Activated gamma-delta T cell (primary cell): ENCODE measurements around the gene CSAG2.

Experiments used
- DNase-seq: peaks from one replicate; lab custom pipeline; 2025; lab: John Stamatoyannopoulos, UW

Gene CSAG2

DNA sequence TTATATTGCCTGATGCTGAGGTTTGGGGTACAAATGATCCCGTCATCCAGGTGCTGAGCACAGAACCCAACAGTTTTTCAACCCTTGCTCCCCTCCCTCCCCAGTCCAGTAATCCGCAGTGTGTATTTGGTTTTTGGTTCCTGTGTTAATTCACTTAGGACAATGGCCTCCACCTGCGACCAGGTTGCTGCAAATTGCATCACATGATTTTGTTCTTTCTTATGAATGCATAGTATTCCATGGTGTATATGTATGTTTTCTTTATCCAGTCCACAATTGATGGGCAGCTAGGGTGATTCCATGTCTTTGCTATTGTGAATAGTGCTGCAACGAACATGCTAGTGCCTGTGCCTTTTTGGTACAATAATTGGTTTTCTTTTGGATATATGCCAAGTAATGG, 46.0 kb downstream of the CSAG2 start:
- DNase-seq = no peak

DNA sequence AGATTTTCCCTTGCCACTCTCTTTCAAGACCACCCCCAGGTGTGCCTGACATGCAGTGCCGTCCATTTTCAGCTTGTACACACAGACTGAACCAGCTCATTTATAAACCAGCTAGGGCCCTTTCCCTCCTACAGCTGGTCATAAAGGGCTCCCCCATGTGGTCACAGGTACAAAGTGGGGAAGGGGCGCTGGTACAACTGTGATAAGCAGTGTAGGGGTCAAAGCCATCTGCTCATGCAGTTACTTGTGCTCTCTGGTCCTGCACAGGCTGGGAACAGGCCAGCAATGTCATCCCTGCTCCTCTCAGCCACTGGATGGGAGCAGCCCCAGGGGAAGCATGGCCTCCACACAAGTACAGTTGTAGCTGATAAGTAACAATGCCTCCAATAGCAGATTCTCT, 50.8 kb downstream of the CSAG2 start:
- DNase-seq = no peak
